Left ventricle myocardium inferior (tissue), 1 donor: ENCODE data around the gene POPDC2. TPM values are rescaled to one million over a fixed set of nuclear protein-coding genes. Genes with fewer than 3 reads are reported as not detected.

Source experiments
- DNase-seq: peaks from one replicate; pipeline ENCODE4 v3.0.0-alpha.2; 2020
- H3K27ac ChIP-seq: fragments of 200-600 bp; replicated peaks from 2 replicates; pipeline ENCODE4 v1.8.0; 2021
- H3K27me3 ChIP-seq: fragments of 200-600 bp; 2 replicates; pipeline ENCODE4 v1.8.0; 2021; ENCODE audit warnings: low read depth
- H3K36me3 ChIP-seq: fragments of 200-600 bp; 2 replicates; pipeline ENCODE4 v1.8.0; 2021
- H3K4me1 ChIP-seq: fragments of 200-600 bp; 2 replicates; pipeline ENCODE4 v1.8.0; 2021
- H3K4me3 ChIP-seq: fragments of 200-600 bp; 2 replicates; pipeline ENCODE4 v1.8.0; 2021; ENCODE audit warnings: mild to moderate bottlenecking, moderate library complexity
- H3K9me3 ChIP-seq: fragments of 200-600 bp; replicated peaks from 2 replicates; pipeline ENCODE4 v1.8.0; 2021
- intact Hi-C: fragments of 100-400 bp; cut with micrococcal nuclease; formaldehyde crosslinking; loops from one replicate; pipeline ENCODE4 v1.11.0; 2022
- total RNA-seq: library from RNA; stranded (reverse); fragmentation: NEBNext Ultra II Directional; extraction: Animal tissue kit (Norgen Biotek cat#: 25700); gene quantifications from one replicate; pipeline ENCODE4 v1.2.1, GENCODE V29; 2021
- TF ChIP-seq, protein P1 (sequence below): fragments of 200-600 bp; IDR thresholded peaks from 2 replicates; pipeline ENCODE4 v1.8.0; 2021; ENCODE audit warnings: antibody characterized with exemption, mild to moderate bottlenecking, borderline replicate concordance
- donor health status: DM: no; HTN: yes; CAD: no; lungs with severe emphysema.

The POPDC2 gene
- total RNA-seq, 1 donor from 2014 or later: 512 TPM

DNA sequence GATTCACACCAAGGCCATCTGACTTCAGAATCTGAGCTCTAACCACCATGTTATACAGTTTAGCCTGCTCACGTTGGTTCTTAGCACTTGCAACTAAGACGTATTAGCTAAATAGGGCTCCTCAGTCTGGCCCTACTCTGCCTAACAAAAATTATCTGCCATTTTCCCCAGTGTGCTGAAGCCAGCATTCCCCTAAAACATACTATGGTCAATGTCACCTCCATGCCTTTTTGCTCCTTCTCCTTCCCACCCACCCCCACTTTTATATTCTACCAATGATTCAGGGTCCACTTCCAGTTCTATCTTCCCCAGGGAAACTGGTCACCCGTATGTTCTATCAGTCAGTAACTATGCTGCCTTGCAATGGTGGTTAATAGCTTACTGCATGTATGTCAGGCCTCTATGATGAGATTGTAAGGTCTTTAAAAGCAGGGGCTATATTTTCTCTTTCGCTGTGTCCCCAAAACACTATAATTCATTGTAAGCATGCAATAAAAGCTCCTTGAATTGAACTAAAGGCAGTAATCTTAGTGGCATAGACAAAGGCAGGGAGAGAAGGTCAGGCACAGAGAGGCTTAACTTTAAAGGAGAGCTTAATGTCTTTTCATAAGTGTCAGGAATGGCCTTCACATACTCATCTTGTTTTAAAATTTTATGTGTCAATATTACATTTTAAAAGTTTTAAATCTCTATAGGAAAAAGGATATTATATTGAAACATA, 23.3 kb downstream of the POPDC2 start:
- TF ChIP-seq, protein P1, sequence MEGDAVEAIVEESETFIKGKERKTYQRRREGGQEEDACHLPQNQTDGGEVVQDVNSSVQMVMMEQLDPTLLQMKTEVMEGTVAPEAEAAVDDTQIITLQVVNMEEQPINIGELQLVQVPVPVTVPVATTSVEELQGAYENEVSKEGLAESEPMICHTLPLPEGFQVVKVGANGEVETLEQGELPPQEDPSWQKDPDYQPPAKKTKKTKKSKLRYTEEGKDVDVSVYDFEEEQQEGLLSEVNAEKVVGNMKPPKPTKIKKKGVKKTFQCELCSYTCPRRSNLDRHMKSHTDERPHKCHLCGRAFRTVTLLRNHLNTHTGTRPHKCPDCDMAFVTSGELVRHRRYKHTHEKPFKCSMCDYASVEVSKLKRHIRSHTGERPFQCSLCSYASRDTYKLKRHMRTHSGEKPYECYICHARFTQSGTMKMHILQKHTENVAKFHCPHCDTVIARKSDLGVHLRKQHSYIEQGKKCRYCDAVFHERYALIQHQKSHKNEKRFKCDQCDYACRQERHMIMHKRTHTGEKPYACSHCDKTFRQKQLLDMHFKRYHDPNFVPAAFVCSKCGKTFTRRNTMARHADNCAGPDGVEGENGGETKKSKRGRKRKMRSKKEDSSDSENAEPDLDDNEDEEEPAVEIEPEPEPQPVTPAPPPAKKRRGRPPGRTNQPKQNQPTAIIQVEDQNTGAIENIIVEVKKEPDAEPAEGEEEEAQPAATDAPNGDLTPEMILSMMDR: no peak
- H3K9me3 ChIP-seq: no peaks in the 10 kb centered on the region
- DNase-seq: no peak
- no peak overlapping the region for H3K4me3 ChIP-seq
- H3K4me1 ChIP-seq: peaks cover 69% of the 10 kb centered on the region
- intact Hi-C loops: no loop called here
- H3K36me3 ChIP-seq: peaks cover 22% of the 10 kb centered on the region
- peak overlapping the region; percentile 90 for H3K27ac ChIP-seq
- H3K27me3 ChIP-seq: no peaks in the 10 kb centered on the region

DNA sequence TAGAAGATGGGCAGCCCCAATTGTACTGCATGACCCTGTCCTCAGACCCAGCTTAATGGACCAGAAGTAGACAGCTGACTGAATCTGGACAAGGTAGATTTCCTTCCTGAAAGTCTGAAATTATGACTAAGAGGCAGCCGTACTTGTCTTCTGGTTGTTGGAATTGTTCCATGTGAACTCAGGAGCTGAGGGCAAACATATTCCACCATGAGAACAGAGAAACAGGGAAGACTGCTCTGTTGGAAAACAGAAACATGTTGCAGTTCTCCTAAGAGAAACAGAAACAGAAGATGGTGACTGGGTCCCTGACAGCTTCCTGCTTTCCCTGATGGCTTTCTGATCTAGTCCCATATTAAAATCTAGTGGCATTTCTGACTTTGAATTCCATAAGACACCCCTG, 24.1 kb downstream of the POPDC2 start:
- Histone ChIP-seq H3K36me3 (peaks cover 14% of the 10 kb centered on the region), H3K27me3 (no peaks in the 10 kb centered on the region), H3K27ac (peak overlapping the region; percentile 90), H3K4me1 (peaks cover 71% of the 10 kb centered on the region), H3K9me3 (no peaks in the 10 kb centered on the region), H3K4me3 (no peak overlapping the region)
- no peak for DNase-seq
- intact Hi-C loops: no loop called here
- TF ChIP-seq, protein P1: no peak

DNA sequence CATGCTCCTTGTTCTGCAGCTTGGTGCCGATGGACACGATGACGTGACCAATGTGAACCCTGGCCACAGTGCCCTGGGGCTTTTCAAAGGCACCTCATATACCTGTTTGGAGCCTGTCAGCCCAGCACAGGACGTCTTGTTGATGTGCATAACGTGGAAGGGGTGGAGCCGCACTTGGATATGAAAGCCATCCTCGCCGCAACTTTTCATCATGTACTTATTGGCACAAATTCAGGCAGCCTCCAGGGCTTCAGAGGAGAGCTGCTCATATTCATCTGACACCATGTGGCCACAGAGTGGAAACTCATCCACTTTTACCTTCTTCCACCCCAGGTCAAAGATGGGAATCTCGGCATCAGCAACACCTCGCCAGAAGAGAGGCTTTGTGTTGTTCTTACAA, 24.7 kb downstream of the POPDC2 start:
- H3K27me3 ChIP-seq: no peaks in the 10 kb centered on the region
- no peaks in the 10 kb centered on the region for H3K9me3 ChIP-seq
- H3K4me1 ChIP-seq: peaks cover 71% of the 10 kb centered on the region
- DNase-seq: peak; percentile 31
- TF ChIP-seq, protein P1: no peak
- H3K36me3 ChIP-seq: peaks cover 9% of the 10 kb centered on the region
- no peak overlapping the region for H3K4me3 ChIP-seq
- intact Hi-C loops: no loop called here
- peak overlapping the region; percentile 90 for H3K27ac ChIP-seq

DNA sequence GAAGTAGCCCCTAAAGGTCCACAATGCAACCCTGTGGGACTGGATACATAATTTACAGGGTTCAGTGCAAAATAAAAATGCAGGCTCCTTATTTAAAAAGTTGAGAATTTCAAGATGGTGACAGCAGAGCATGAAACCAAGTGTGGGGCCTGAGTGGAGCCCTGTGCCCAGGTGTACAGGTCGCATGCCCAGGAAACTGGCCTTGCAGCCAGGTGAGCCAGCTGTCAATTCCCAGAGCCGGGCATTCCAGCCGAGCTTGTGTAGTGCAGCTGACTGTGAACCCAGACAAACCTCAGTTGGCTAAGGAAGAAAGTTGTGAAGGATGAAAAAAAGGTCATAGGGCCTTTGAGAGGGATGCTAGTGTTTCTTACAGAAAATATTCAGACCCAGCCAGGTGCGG, 27.6 kb downstream of the POPDC2 start:
- Histone ChIP-seq H3K27ac (no peak overlapping the region), H3K9me3 (no peaks in the 10 kb centered on the region), H3K27me3 (no peaks in the 10 kb centered on the region), H3K4me3 (no peak overlapping the region), H3K4me1 (peaks cover 70% of the 10 kb centered on the region), H3K36me3 (no peaks in the 10 kb centered on the region)
- no peak for DNase-seq
- intact Hi-C loops: no loop called here
- TF ChIP-seq, protein P1: no peak

DNA sequence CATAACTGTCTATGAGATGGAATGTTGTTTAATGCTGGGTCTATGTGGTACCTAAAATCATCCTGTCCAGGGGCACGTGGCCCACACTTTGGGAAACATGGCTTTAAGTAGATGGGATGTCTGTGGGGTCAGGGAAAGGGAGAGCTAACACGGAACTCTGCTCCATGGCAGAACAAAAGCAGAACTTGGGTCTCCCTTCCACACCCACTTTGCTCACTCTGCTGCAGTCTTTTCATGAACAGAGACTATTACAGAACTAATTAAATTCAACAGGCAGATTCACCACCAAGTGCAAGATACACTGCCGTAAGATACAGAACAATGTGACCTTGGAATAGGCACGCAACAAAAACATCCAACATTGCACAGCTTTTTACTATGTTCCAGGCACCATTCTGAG, 28.2 kb downstream of the POPDC2 start:
- Histone ChIP-seq H3K9me3 (no peaks in the 10 kb centered on the region), H3K4me3 (no peak overlapping the region), H3K4me1 (peaks cover 70% of the 10 kb centered on the region), H3K27me3 (no peaks in the 10 kb centered on the region), H3K27ac (no peak overlapping the region), H3K36me3 (no peaks in the 10 kb centered on the region)
- no peak for DNase-seq
- intact Hi-C loops: no loop called here
- TF ChIP-seq, protein P1: no peak
